Panc1 (cell line): ENCODE data around the gene CIBAR2. TPM values are rescaled to one million over a fixed set of nuclear protein-coding genes. Genes with fewer than 3 reads are reported as not detected.

Source experiments
- ATAC-seq: fragments of 200-7000 bp; cut with Tn5 transposase; 2 replicates; pipeline ENCODE4 v1.9.1; 2020; ENCODE audit warnings: mild to moderate bottlenecking, moderate library complexity
- BruUV-seq: library from RNA; stranded (reverse); fragments of 400-500 nt; replicated peaks from 2 replicates; lab custom pipeline; 2021; lab: Mats Ljungman, UMichigan
- CTCF ChIA-PET: fragments of 300-600 bp; sonication (Branson Sonifier 250); formaldehyde crosslinking; loops from one replicate; lab custom pipeline; 2022; ENCODE audit warnings: antibody characterized with exemption; lab: Charles Lee
- POLR2A ChIA-PET: fragments of 300-600 bp; sonication (Branson Sonifier 250); formaldehyde crosslinking; loops from one replicate; lab custom pipeline; 2022; ENCODE audit warnings: antibody characterized with exemption; lab: Charles Lee
- DNase-seq: peaks from one replicate; pipeline ENCODE4 v3.0.0-alpha.2; 2010; ENCODE audit warnings: low read depth, low spot score
- H3K27ac ChIP-seq: 2 replicates; pipeline ENCODE4 v1.5.1; 2011; ENCODE audit warnings: mild to moderate bottlenecking, low read length, inconsistent platforms
- H3K27me3 ChIP-seq: fragments of 200-500 bp; sonication (Bioruptor generic); 2 replicates; pipeline ENCODE4 v1.6.0; 2014; ENCODE audit warnings: low read length, inconsistent platforms; ENCODE audit not compliant: control insufficient read depth, insufficient read depth
- H3K36me3 ChIP-seq: fragments of 200-500 bp; sonication (Bioruptor generic); 2 replicates; pipeline ENCODE4 v1.5.1; 2014; ENCODE audit warnings: inconsistent platforms, mild to moderate bottlenecking, low read length, moderate library complexity; ENCODE audit not compliant: control insufficient read depth, insufficient read depth
- H3K4me1 ChIP-seq: 2 replicates; pipeline ENCODE4 v1.5.1; 2011; ENCODE audit warnings: inconsistent platforms, mild to moderate bottlenecking, low read length, moderate library complexity; ENCODE audit not compliant: control insufficient read depth, insufficient read depth
- H3K4me3 ChIP-seq, 2 experiments: 2 replicates each; pipeline ENCODE4 v1.5.1; 2011 to 2012; ENCODE audit warnings: low read depth in 2 of 2, low read length in 2 of 2, mild to moderate bottlenecking in 2 of 2, inconsistent platforms in 1 of 2, moderate library complexity in 1 of 2
- H3K9me3 ChIP-seq: fragments of 200-500 bp; sonication (Bioruptor generic); 2 replicates; pipeline ENCODE4 v1.5.1; 2014; ENCODE audit warnings: low read depth, mild to moderate bottlenecking, inconsistent platforms, low read length, moderate library complexity; ENCODE audit not compliant: control insufficient read depth, insufficient read depth
- CTCF ChIP-seq: fragments of 450-650 bp; IDR thresholded peaks from 2 replicates; pipeline ENCODE4 v1.5.1; 2017; ENCODE audit warnings: mild to moderate bottlenecking
- POLR2AphosphoS5 ChIP-seq: IDR thresholded peaks from 2 replicates; pipeline ENCODE4 v1.6.1; 2012; ENCODE audit warnings: mild to moderate bottlenecking, low read depth, low read length, moderate library complexity
- REST ChIP-seq, 2 experiments: IDR thresholded peaks; 2 replicates each; pipeline ENCODE4 v1.6.1; 2011 to 2012; ENCODE audit warnings: low read depth in 2 of 2, control low read depth in 1 of 2, low read length in 1 of 2, mild to moderate bottlenecking in 1 of 2, moderate library complexity in 1 of 2; ENCODE audit not compliant: insufficient read depth in 1 of 2
- SIN3A ChIP-seq: IDR thresholded peaks from 2 replicates; pipeline ENCODE4 v1.6.1; 2012; ENCODE audit warnings: low read depth, mild to moderate bottlenecking, low read length, moderate library complexity, borderline replicate concordance; ENCODE audit not compliant: insufficient read depth
- TCF7L2 ChIP-seq: IDR thresholded peaks from 2 replicates; pipeline ENCODE4 v1.6.1; 2011; ENCODE audit warnings: mild to moderate bottlenecking, low read depth, low read length, inconsistent platforms
- in situ Hi-C: cut with HindIII; loops from 2 replicates; pipeline ENCODE4 v1.10.0; 2016; ENCODE audit warnings: low sequenced_read_pairs, low pct_unique_long_range_greater_than_20kb
- intact Hi-C: fragments of 100-400 bp; cut with micrococcal nuclease; formaldehyde crosslinking; loops from one replicate; pipeline ENCODE4 v1.10.0; 2022; ENCODE audit not compliant: unreplicated experiment
- total RNA-seq: library from RNA; stranded (reverse); gene quantifications from one replicate; pipeline ENCODE4 v1.2.1, GENCODE V29; 2021; ENCODE audit not compliant: unreplicated experiment

CIBAR2 gene
- total RNA-seq, 1 experiment from 2014 or later, result not detected

- no TSS peak for BruUV-seq
- ChIA-PET CTCF (no interaction called here), POLR2A (no interaction called here)
- DNase-seq (no peak), ATAC-seq (no peak)
- Histone ChIP-seq H3K27me3 (no peaks in the 10 kb centered on the region), H3K4me3 (no peak overlapping the region), H3K27ac (no peak overlapping the region), H3K4me1 (no peaks in the 10 kb centered on the region), H3K36me3 (no peaks in the 10 kb centered on the region), H3K9me3 (no peaks in the 10 kb centered on the region)
- TF ChIP-seq CTCF, result no peak
- no peak for TF ChIP-seq SIN3A
- no peak for TF ChIP-seq POLR2AphosphoS5
- no peak for TF ChIP-seq TCF7L2
- TF ChIP-seq REST (IDR thresholded peaks at IDR 0.05; ENCODE audit: insufficient read depth in 1 of 2, low read depth in 2 of 2, low read length in 1 of 2), result no peak
- in situ Hi-C loops (no loop called here), intact Hi-C loops (no loop called here)
Measured at GRCh38 chr16:85096921-85097320, 15.4 kb downstream of the CIBAR2 start.

- no peak for ATAC-seq
- no TSS peak for BruUV-seq
- DNase-seq, result no peak
- ChIA-PET CTCF (no interaction called here), POLR2A (interaction anchor here (0.6 kb wide), 1 partner anchor 384 kb away, joined by 6 read pairs; no protein-coding TSS in a partner anchor)
- Histone ChIP-seq H3K9me3 (no peaks in the 10 kb centered on the region), H3K4me1 (no peaks in the 10 kb centered on the region), H3K27ac (no peak overlapping the region), H3K27me3 (no peaks in the 10 kb centered on the region), H3K36me3 (no peaks in the 10 kb centered on the region), H3K4me3 (no peak overlapping the region)
- in situ Hi-C loops (no loop called here), intact Hi-C loops (no loop called here)
- TF ChIP-seq CTCF (no peak), TCF7L2 (no peak), SIN3A (no peak), REST (IDR thresholded peaks at IDR 0.05; ENCODE audit: insufficient read depth in 1 of 2, low read depth in 2 of 2, low read length in 1 of 2) (no peak), POLR2AphosphoS5 (no peak)
Measured at GRCh38 chr16:85094812-85095211, 17.5 kb downstream of the CIBAR2 start.
